Measurements from ENCODE around the gene NCS1. TPM values are rescaled to one million over a fixed set of nuclear protein-coding genes. Genes with fewer than 3 reads are reported as not detected.

Gene NCS1
- total RNA-seq, 1 experiment from 2014 or later, result 68.7 TPM

DNA sequence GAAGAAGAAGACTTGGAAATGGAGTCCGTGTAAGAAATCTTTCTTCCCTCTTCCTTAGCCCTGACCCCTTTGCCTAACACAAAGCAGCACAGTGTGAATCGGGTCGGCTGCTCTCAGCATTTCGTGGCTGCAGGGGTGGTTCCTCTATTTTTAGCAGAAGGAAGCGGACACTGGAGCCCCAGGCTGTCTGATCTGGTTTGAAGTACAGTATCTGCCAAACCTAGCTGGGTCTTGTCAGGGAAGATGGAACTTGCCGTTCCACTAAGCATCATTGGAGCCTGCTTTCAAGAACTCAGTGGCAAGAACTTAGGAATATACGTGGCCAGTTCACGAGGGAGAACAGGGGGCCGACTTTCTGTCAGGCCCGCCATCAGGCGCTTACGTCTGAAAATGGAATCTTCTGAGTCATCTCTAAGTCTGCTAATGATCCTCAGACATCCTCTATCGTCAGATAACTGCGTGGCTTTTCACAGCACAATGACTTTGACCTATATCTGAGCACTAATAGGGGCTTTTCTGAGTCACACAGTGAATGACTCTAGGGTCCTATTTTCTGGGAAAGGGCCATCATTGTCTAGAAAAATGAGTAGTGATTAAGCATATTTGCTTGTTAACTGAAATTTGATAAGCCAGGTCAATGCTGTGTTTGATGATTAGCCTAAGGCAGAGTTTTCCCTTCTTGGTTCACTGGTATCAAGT lies 43.3 kb upstream of the NCS1 start:
- RAD21 ChIA-PET (ENCODE audit: low non-redundant PET in 1 of 2, low total read pairs in 2 of 2, uncharacterized antibody in 2 of 2, unreplicated experiment in 2 of 2), result no interaction called here
- intact Hi-C loops (cut with micrococcal nuclease), result no loop called here
- Histone ChIP-seq H4K20me1 (ENCODE audit: insufficient read depth) (no peaks in the 10 kb centered on the region), H3K79me2 (ENCODE audit: insufficient read depth, low read length) (no peaks in the 10 kb centered on the region), H3K36me3 (ENCODE audit: control insufficient read depth in 1 of 2, insufficient read depth in 2 of 2, low read length in 2 of 2) (peaks cover 0 to 3% of the 10 kb centered on the region in 2 experiments; a peak in 2 of 4 replicates), H2AFZ (ENCODE audit: low read depth, low read length, poor library complexity, severe bottlenecking) (no peak overlapping the region), H3K27me3 (ENCODE audit: insufficient read depth, low read length) (no peaks in the 10 kb centered on the region), H3K4me1 (ENCODE audit: control insufficient read depth in 1 of 2, insufficient read depth in 2 of 2, low read length in 2 of 2) (no peaks in the 10 kb centered on the region), H3K4me3 (replicated peaks in 1 of 2; ENCODE audit: low read depth in 1 of 2, low read length in 2 of 2) (no peak overlapping the region), H3K9me3 (ENCODE audit: control insufficient read depth in 1 of 2, insufficient read depth in 1 of 2, low read depth in 1 of 2, low read length in 2 of 2) (no peaks in the 10 kb centered on the region), H3K27ac (ENCODE audit: low read depth, low read length) (no peak overlapping the region), H3K9ac (ENCODE audit: low read length) (no peak overlapping the region), H3K9me2 (ENCODE audit: insufficient read depth) (no peaks in the 10 kb centered on the region), H3K4me2 (ENCODE audit: low read length) (no peak overlapping the region)
- CTCF ChIA-PET, result no interaction called here
- no peak for TF ChIP-seq ATF3 (IDR thresholded peaks at IDR 0.05)
- no peak for TF ChIP-seq EZH2phosphoT487 (IDR thresholded peaks at IDR 0.05; ENCODE audit: borderline replicate concordance)
- POLR2A ChIA-PET, result no interaction called here
- no peak for ATAC-seq
- BruUV-seq (replicated peaks), result no TSS peak
- no peak for DNase-seq (ENCODE audit: low read depth, low spot score)

DNA sequence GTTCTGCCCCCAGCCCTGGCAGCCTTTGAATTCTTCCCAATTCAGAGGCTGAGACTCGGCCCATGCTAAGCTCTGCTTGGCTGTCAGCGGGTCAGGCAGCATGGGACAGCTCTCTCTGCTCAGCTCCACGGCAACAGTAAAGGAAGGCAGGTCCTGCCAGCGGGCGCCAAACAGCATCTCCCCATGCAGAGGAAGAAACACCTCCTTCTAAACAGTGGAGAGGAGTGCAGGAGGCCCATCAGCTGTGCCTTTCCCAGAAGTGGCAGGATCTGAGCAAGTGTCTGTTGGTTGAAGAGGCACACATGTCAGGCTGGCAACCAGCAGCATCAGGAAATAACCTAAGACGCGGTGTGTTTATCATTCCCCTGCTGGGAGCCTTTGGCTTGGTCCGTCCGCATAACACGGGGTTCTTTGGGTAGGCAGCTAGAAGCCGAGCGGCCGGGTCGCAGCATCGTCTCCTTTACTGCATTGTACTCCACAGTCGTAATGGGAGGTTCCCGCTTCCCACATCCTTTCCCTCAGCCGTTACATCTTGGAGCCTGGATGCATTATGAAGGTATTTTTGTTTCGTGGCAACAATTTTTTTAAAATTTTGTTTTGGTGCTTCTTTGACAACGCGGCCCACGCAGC lies 42.7 kb upstream of the NCS1 start:
- Histone ChIP-seq H3K9ac (ENCODE audit: low read length) (no peak overlapping the region), H3K79me2 (ENCODE audit: insufficient read depth, low read length) (no peaks in the 10 kb centered on the region), H3K4me1 (ENCODE audit: control insufficient read depth in 1 of 2, insufficient read depth in 2 of 2, low read length in 2 of 2) (no peaks in the 10 kb centered on the region), H3K4me2 (ENCODE audit: low read length) (no peak overlapping the region), H3K9me3 (ENCODE audit: control insufficient read depth in 1 of 2, insufficient read depth in 1 of 2, low read depth in 1 of 2, low read length in 2 of 2) (no peaks in the 10 kb centered on the region), H3K36me3 (ENCODE audit: control insufficient read depth in 1 of 2, insufficient read depth in 2 of 2, low read length in 2 of 2) (peaks cover 0 to 3% of the 10 kb centered on the region in 2 experiments; a peak in 2 of 4 replicates), H3K9me2 (ENCODE audit: insufficient read depth) (no peaks in the 10 kb centered on the region), H3K27ac (ENCODE audit: low read depth, low read length) (no peak overlapping the region), H3K27me3 (ENCODE audit: insufficient read depth, low read length) (no peaks in the 10 kb centered on the region), H3K4me3 (replicated peaks in 1 of 2; ENCODE audit: low read depth in 1 of 2, low read length in 2 of 2) (no peak overlapping the region), H2AFZ (ENCODE audit: low read depth, low read length, poor library complexity, severe bottlenecking) (no peak overlapping the region), H4K20me1 (ENCODE audit: insufficient read depth) (no peaks in the 10 kb centered on the region)
- intact Hi-C loops (cut with micrococcal nuclease), result no loop called here
- CTCF ChIA-PET, result no interaction called here
- DNase-seq (ENCODE audit: low read depth, low spot score) (no peak), ATAC-seq (no peak)
- no TSS peak for BruUV-seq (replicated peaks)
- POLR2A ChIA-PET, result no interaction called here
- RAD21 ChIA-PET (ENCODE audit: low non-redundant PET in 1 of 2, low total read pairs in 2 of 2, uncharacterized antibody in 2 of 2, unreplicated experiment in 2 of 2), result no interaction called here
- no peak for TF ChIP-seq SRF (IDR thresholded peaks at IDR 0.05; ENCODE audit: low read depth)
- TF ChIP-seq TCF7L2 (IDR thresholded peaks at IDR 0.05; ENCODE audit: borderline replicate concordance, extremely low read depth, insufficient read depth, insufficient read length), result no peak
- no peak for TF ChIP-seq EZH2 (IDR thresholded peaks at IDR 0.05)
- TF ChIP-seq YY1 (IDR thresholded peaks at IDR 0.05; ENCODE audit: extremely low read depth, insufficient replicate concordance, low read depth, low read length), result no peak
- TF ChIP-seq ATF3 (IDR thresholded peaks at IDR 0.05), result no peak
- TF ChIP-seq POLR2AphosphoS5 (IDR thresholded peaks at IDR 0.05; ENCODE audit: low read depth, low read length), result no peak
- TF ChIP-seq ZFX (IDR thresholded peaks at IDR 0.05), result no peak
- no peak for TF ChIP-seq SP1 (IDR thresholded peaks at IDR 0.05; ENCODE audit: low read depth)
- TF ChIP-seq ZNF274 (IDR thresholded peaks at IDR 0.05; ENCODE audit: low read depth, low read length), result no peak
- TF ChIP-seq, protein P1, sequence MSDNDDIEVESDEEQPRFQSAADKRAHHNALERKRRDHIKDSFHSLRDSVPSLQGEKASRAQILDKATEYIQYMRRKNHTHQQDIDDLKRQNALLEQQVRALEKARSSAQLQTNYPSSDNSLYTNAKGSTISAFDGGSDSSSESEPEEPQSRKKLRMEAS (IDR thresholded peaks at IDR 0.05), result no peak
- no peak for TF ChIP-seq POLR2A (IDR thresholded peaks at IDR 0.05; ENCODE audit: borderline replicate concordance, extremely low read depth, insufficient read depth, insufficient read length)
- no peak for TF ChIP-seq JUND (IDR thresholded peaks at IDR 0.05)
- TF ChIP-seq ELF1 (IDR thresholded peaks at IDR 0.05; ENCODE audit: borderline replicate concordance, low read depth), result no peak
- TF ChIP-seq ZBTB33 (IDR thresholded peaks at IDR 0.05; ENCODE audit: extremely low read depth, insufficient replicate concordance, low read length), result no peak
